Mesendoderm (in vitro differentiated cells): ENCODE data around the gene F2RL2.
A peak's percentile ranks its signal among the peaks of the same experiment; 100 is the strongest.

Source experiments
- DNase-seq: peaks from one replicate; pipeline ENCODE4 v3.0.0; 2013
- H2AK5ac ChIP-seq: 2 replicates; pipeline ENCODE4 v1.6.1; 2013; ENCODE audit warnings: low read length, inconsistent platforms
- H2BK120ac ChIP-seq: 2 replicates; pipeline ENCODE4 v1.6.1; 2013; ENCODE audit warnings: low read depth, mild to moderate bottlenecking, low read length, moderate library complexity, mixed read lengths
- H2BK15ac ChIP-seq: replicated peaks from 2 replicates; pipeline ENCODE4 v1.6.1; 2013; ENCODE audit warnings: low read depth, mild to moderate bottlenecking, moderate library complexity
- H2BK5ac ChIP-seq: 2 replicates; pipeline ENCODE4 v1.6.1; 2013; ENCODE audit warnings: low read length, inconsistent platforms
- H3K18ac ChIP-seq: 2 replicates; pipeline ENCODE4 v1.6.1; 2013; ENCODE audit warnings: mild to moderate bottlenecking, low read length, mixed read lengths
- H3K23ac ChIP-seq: one replicate; pipeline ENCODE4 v1.6.1; 2013; ENCODE audit warnings: low read length
- H3K27ac ChIP-seq: 2 replicates; pipeline ENCODE4 v1.5.1; 2013; ENCODE audit warnings: low read depth, mild to moderate bottlenecking, inconsistent platforms, low read length, moderate library complexity
- H3K27me3 ChIP-seq: 2 replicates; pipeline ENCODE4 v1.6.1; 2013; ENCODE audit warnings: low read length, control low read depth, mild to moderate bottlenecking, inconsistent platforms; ENCODE audit not compliant: insufficient read depth, poor library complexity
- H3K36me3 ChIP-seq: 2 replicates; pipeline ENCODE4 v1.6.1; 2013; ENCODE audit warnings: low read length, inconsistent platforms; ENCODE audit not compliant: control insufficient read depth, insufficient read depth
- H3K4ac ChIP-seq: one replicate; pipeline ENCODE4 v1.6.1; 2013; ENCODE audit warnings: low read depth, mild to moderate bottlenecking, low read length, moderate library complexity
- H3K4me1 ChIP-seq: 2 replicates; pipeline ENCODE4 v1.6.1; 2013; ENCODE audit warnings: low read depth, low read length, inconsistent platforms; ENCODE audit not compliant: control insufficient read depth
- H3K4me2 ChIP-seq: 2 replicates; pipeline ENCODE4 v1.6.1; 2013; ENCODE audit warnings: low read length
- H3K4me3 ChIP-seq: 2 replicates; pipeline ENCODE4 v1.5.1; 2013; ENCODE audit warnings: mild to moderate bottlenecking, low read length
- H3K56ac ChIP-seq: one replicate; pipeline ENCODE4 v1.6.1; 2013; ENCODE audit warnings: low read length
- H3K79me1 ChIP-seq: 2 replicates; pipeline ENCODE4 v1.6.1; 2013; ENCODE audit warnings: low read length, inconsistent platforms
- H3K79me2 ChIP-seq: 2 replicates; pipeline ENCODE4 v1.6.1; 2013; ENCODE audit warnings: mild to moderate bottlenecking, low read length; ENCODE audit not compliant: control insufficient read depth, insufficient read depth
- H3K9ac ChIP-seq: 2 replicates; pipeline ENCODE4 v1.6.1; 2013; ENCODE audit warnings: low read length, inconsistent platforms
- H4K5ac ChIP-seq: one replicate; pipeline ENCODE4 v1.6.1; 2013; ENCODE audit warnings: low read length
- H4K8ac ChIP-seq: one replicate; pipeline ENCODE4 v1.6.1; 2013; ENCODE audit warnings: low read depth, mild to moderate bottlenecking, control low read depth, low read length, moderate library complexity
- WGBS: extraction: QIAGEN DNeasy Blood & Tissue Kit; methylation state at CpG from one replicate; pipeline ENCODE4 v1.1.7; 2013; ENCODE audit warnings: low lambda C conversion rate, missing lambda C conversion rate; ENCODE audit not compliant: insufficient coverage; ENCODE audit errors: extremely low coverage; 5-methylcytosine and 5-hydroxymethylcytosine counted together

The F2RL2 gene

DNA sequence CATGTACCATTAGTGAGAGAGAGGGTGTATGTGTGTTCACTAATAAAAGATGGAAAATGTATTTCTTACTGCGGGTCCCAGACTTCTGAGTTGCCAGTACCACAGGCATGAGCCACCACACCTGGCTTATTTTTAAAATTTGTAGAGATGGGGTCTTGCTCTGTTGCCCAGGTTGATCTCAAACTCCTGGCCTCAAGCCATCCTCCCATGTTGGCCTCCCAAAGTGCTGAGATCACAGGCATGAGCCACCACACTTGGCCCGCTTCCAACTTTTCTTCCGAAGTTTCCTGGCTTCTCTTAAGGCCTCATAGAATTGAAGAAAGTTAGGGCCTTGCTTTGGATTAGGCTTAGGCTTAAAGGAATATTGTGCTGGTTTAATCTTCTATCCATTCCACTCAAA, 40.4 kb upstream of the F2RL2 start:
- H3K4me2 ChIP-seq: no peak overlapping the region
- H3K36me3 ChIP-seq: no peaks in the 10 kb centered on the region
- peak overlapping the region; percentile 33 for H2AK5ac ChIP-seq
- H3K23ac ChIP-seq: no peak overlapping the region
- no CpG with 5 or more reads among the region's 3 CpGs for WGBS
- H3K27me3 ChIP-seq: no peaks in the 10 kb centered on the region
- no peaks in the 10 kb centered on the region for H3K79me1 ChIP-seq
- H3K4me1 ChIP-seq: peaks cover 10% of the 10 kb centered on the region
- H2BK5ac ChIP-seq: peak overlapping the region; percentile 28
- H3K18ac ChIP-seq: no peak overlapping the region
- H3K27ac ChIP-seq: no peak overlapping the region
- H3K4me3 ChIP-seq: no peak overlapping the region
- H3K56ac ChIP-seq: peak overlapping the region; percentile 65
- no peak overlapping the region for H3K9ac ChIP-seq
- H3K79me2 ChIP-seq: no peaks in the 10 kb centered on the region
- H2BK15ac ChIP-seq: no peak overlapping the region
- no peak for DNase-seq
- no peak overlapping the region for H3K4ac ChIP-seq
- no peak overlapping the region for H2BK120ac ChIP-seq
- H4K5ac ChIP-seq: no peak overlapping the region
- H4K8ac ChIP-seq: peak overlapping the region; percentile 42

DNA sequence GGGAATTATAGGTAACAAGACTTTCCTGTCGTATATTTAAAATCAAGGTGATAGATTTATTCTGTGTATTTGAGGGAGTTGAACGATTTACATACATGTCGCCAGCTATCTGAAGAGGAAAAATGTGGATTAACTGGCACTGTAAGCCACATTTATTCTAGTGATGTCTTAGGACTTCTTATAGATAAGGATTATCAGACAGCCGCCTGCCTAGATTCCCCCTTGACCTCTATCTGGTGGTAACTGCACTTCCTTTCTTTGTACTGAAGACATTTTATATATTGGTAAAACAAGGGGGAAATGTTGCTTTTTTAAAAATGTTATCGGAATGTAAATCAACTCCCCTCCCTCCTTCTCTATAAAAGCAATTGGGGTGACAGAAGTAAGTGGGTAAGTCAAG, 39.3 kb upstream of the F2RL2 start:
- no peaks in the 10 kb centered on the region for H3K36me3 ChIP-seq
- H3K4ac ChIP-seq: no peak overlapping the region
- H2BK120ac ChIP-seq: no peak overlapping the region
- no peak overlapping the region for H3K23ac ChIP-seq
- H3K27ac ChIP-seq: peak overlapping the region; percentile 47
- no peak overlapping the region for H3K9ac ChIP-seq
- H3K18ac ChIP-seq: peak overlapping the region; percentile 71
- no peaks in the 10 kb centered on the region for H3K79me2 ChIP-seq
- no peak overlapping the region for H4K5ac ChIP-seq
- H3K27me3 ChIP-seq: no peaks in the 10 kb centered on the region
- no peak overlapping the region for H3K4me2 ChIP-seq
- H4K8ac ChIP-seq: no peak overlapping the region
- H2BK5ac ChIP-seq: peak overlapping the region; percentile 70
- H3K4me3 ChIP-seq: no peak overlapping the region
- peaks cover 14% of the 10 kb centered on the region for H3K4me1 ChIP-seq
- no peak overlapping the region for H2AK5ac ChIP-seq
- no CpG with 5 or more reads among the region's 5 CpGs for WGBS
- H2BK15ac ChIP-seq: no peak overlapping the region
- H3K56ac ChIP-seq: peak overlapping the region; percentile 27
- H3K79me1 ChIP-seq: no peaks in the 10 kb centered on the region
- DNase-seq: no peak

DNA sequence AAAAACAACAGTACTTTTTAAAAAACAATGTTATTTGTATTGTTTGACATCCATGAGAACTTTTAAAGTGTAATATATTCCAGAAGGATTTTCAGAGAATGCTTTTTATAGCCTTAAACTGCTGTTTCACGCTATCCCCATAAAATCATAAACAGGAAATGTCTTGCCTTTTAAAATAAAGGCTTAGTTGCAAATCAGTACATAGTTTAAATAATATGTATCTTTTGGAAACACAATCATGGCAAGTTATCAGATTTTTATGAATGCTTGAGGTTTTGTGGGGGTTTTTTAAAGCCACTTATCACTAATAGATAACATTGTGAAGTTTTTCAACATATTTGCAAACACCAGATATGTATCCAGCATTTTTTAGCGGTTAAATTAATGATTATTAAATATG, 37.2 kb upstream of the F2RL2 start:
- Histone ChIP-seq H3K4me3 (no peak overlapping the region), H4K8ac (no peak overlapping the region), H3K36me3 (no peaks in the 10 kb centered on the region), H3K18ac (no peak overlapping the region), H3K9ac (no peak overlapping the region), H3K4ac (no peak overlapping the region), H3K4me1 (peaks cover 14% of the 10 kb centered on the region), H3K79me1 (no peaks in the 10 kb centered on the region), H4K5ac (no peak overlapping the region), H3K27me3 (no peaks in the 10 kb centered on the region), H2BK5ac (no peak overlapping the region), H3K23ac (no peak overlapping the region), H2AK5ac (no peak overlapping the region), H2BK120ac (no peak overlapping the region), H3K4me2 (no peak overlapping the region), H3K27ac (no peak overlapping the region), H3K79me2 (no peaks in the 10 kb centered on the region), H2BK15ac (no peak overlapping the region), H3K56ac (no peak overlapping the region)
- DNase-seq: no peak
- no CpG with 5 or more reads among the region's 2 CpGs for WGBS

DNA sequence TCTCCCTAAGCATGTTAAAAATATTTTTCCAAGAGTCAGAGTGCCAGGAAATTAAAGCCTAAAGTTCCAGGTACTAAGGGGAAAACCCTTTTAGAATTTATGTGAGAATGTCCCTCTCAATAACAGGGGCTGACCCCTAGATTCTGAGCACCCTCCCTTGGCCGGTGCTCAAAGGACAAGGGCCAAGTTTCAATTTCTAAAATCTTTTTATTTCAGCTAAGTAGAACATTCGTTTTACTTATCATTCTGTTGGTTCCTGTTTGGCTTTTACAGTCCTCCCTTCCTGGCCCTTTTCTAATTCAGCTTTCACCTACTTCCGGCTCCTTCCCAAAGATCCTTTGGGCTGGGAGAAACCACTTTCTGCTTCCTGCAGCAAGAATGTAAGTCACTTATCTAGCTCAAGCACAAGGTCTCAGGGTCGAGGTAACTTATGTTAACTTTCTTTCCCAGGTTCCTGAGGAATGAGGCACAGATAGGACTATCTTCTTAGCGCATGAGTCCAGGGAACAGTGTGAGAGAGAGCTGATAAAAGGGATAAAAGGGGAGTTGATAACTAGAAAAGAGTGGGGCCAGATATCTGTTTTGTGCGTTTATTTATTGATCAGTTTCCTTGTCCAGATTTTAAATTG, 34.6 kb upstream of the F2RL2 start:
- peak overlapping the region; percentile 16 for H3K4ac ChIP-seq
- H2BK5ac ChIP-seq: no peak overlapping the region
- no peak overlapping the region for H3K9ac ChIP-seq
- no peak overlapping the region for H3K23ac ChIP-seq
- no peak overlapping the region for H3K4me3 ChIP-seq
- no peak overlapping the region for H3K56ac ChIP-seq
- H3K79me2 ChIP-seq: no peaks in the 10 kb centered on the region
- peak; percentile 90 for DNase-seq
- H2BK120ac ChIP-seq: no peak overlapping the region
- peak overlapping the region; percentile 66 for H3K27ac ChIP-seq
- H3K4me2 ChIP-seq: no peak overlapping the region
- H3K4me1 ChIP-seq: peaks cover 10% of the 10 kb centered on the region
- no peaks in the 10 kb centered on the region for H3K27me3 ChIP-seq
- no peak overlapping the region for H2AK5ac ChIP-seq
- H2BK15ac ChIP-seq: no peak overlapping the region
- peak overlapping the region; percentile 14 for H3K18ac ChIP-seq
- no peak overlapping the region for H4K8ac ChIP-seq
- no peaks in the 10 kb centered on the region for H3K79me1 ChIP-seq
- H4K5ac ChIP-seq: no peak overlapping the region
- no peaks in the 10 kb centered on the region for H3K36me3 ChIP-seq
- no CpG with 5 or more reads among the region's 6 CpGs for WGBS

DNA sequence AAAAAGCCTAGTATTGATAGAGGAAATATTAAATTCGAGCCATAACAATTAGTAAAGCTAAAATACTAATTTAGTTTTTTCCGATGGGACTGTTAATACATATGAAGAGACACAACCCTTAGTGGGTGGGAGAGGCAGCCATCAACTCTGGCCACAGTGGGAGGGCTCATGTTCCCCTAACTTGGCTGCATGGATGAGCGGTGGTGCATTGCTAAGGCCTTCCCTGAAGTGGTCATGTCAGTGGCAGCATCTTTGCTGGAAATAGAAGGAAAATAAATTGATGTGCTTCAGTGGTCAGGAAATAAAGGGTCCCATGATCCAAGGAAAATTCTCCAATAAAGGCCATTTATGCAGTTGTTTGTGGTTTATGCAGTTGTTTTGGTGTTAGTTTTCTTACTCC, 33.9 kb upstream of the F2RL2 start:
- Histone ChIP-seq H2BK5ac (peak overlapping the region; percentile 34), H3K27ac (peak overlapping the region; percentile 40), H3K79me1 (no peaks in the 10 kb centered on the region), H3K27me3 (no peaks in the 10 kb centered on the region), H3K9ac (no peak overlapping the region), H3K18ac (peak overlapping the region; percentile 14), H4K8ac (no peak overlapping the region), H3K4ac (no peak overlapping the region), H2BK120ac (no peak overlapping the region), H3K56ac (peak overlapping the region; percentile 43), H3K4me2 (no peak overlapping the region), H3K79me2 (no peaks in the 10 kb centered on the region), H3K23ac (no peak overlapping the region), H3K4me1 (peaks cover 7% of the 10 kb centered on the region), H4K5ac (peak overlapping the region; percentile 86), H3K36me3 (no peaks in the 10 kb centered on the region), H3K4me3 (no peak overlapping the region), H2BK15ac (no peak overlapping the region), H2AK5ac (no peak overlapping the region)
- no CpG with 5 or more reads among the region's 3 CpGs for WGBS
- DNase-seq: no peak

DNA sequence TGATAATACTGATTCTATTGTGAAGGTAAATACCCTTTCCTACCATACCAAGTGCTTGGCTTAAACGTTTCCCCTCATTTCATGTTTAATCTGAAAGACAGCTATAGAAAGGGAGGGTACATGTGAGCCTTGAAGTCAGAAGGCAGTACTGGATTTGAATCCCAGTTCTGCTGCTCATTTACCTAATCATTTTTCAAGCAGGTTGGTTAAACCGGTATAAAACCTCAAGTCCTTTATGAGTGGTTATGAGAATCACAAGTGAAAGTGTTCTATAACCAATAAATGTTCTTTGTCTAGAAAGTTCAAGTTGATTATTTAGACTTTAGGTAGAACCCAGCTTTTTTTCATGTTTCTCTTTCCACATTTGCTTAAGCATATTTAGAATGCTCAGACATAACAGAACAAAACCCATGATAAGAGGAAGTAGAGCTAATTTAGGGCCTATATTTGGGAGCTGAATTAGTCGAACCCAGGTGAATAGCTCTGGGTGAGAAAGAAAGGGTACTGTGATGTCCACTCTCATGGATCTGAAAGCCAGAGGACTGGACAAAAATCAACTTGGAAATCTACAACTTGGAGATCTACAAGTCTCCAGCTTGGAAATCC, 29.7 kb upstream of the F2RL2 start:
- no peak overlapping the region for H2AK5ac ChIP-seq
- no peaks in the 10 kb centered on the region for H3K79me1 ChIP-seq
- no peaks in the 10 kb centered on the region for H3K79me2 ChIP-seq
- H3K4me1 ChIP-seq: no peaks in the 10 kb centered on the region
- DNase-seq: no peak
- no peak overlapping the region for H3K4me3 ChIP-seq
- H3K56ac ChIP-seq: no peak overlapping the region
- H3K4ac ChIP-seq: no peak overlapping the region
- no peak overlapping the region for H3K18ac ChIP-seq
- H3K23ac ChIP-seq: no peak overlapping the region
- no peak overlapping the region for H2BK5ac ChIP-seq
- no peak overlapping the region for H4K8ac ChIP-seq
- H3K9ac ChIP-seq: no peak overlapping the region
- no CpG with 5 or more reads among the region's 3 CpGs for WGBS
- no peak overlapping the region for H2BK15ac ChIP-seq
- H3K4me2 ChIP-seq: no peak overlapping the region
- no peaks in the 10 kb centered on the region for H3K36me3 ChIP-seq
- H3K27ac ChIP-seq: no peak overlapping the region
- no peak overlapping the region for H4K5ac ChIP-seq
- no peaks in the 10 kb centered on the region for H3K27me3 ChIP-seq
- H2BK120ac ChIP-seq: no peak overlapping the region
